ENCODE results near the gene LUC7L.
"Not testable (repeated sequence)": the region's sequence is repeated elsewhere in the genome, so short reads cannot be mapped to it uniquely, and the experiment has no call there.

LUC7L gene

GRCh38 chr16:164134-164823, 65.0 kb downstream of the LUC7L start:
- DNase-seq: not testable (repeated sequence)

DNA sequence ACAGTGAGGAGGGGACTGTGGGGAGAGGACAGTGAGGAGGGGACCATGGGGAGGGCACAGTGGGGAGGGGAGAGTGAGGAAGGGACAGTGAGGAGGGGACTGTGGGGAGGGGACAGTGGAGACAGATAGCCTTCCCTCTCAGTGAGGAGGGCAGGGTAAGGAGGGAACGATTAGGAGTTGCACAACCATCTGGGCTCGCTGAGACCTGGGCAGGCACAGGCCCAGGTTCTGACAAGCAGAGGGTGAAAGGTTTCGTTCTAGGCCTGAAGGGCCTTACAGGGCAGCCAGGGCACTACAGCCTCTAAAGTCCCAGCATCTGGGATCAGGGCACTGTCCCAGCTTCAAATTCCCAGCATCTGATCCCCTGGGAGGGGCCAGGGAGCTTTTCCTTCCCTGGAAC, 65.6 kb downstream of the LUC7L start:
- DNase-seq: not testable (repeated sequence)

DNA sequence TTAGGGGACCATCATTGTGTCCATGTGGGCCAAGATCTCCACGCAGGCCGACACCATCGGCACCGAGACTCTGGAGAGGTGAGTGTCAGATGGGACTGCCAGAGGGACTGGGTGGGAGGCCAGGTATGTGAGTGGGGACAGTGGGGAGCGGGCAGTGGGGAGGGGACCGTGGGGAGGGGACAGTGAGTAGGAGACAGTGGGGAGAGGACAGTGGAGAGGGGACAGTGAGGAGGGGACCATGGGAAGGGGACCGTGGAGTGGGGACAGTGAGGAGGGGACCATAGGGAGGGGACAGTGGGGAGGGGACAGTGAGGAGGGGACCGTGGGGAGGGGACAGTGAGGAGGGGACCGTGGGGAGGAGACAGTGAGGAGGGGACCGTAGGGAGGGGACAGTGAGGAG, 66.1 kb downstream of the LUC7L start:
- not testable (repeated sequence) for DNase-seq

GRCh38 chr16:162271-162991, 66.8 kb downstream of the LUC7L start:
- no peak for DNase-seq

GRCh38 chr16:160691-161190, 68.5 kb downstream of the LUC7L start:
- no peak for DNase-seq

DNA sequence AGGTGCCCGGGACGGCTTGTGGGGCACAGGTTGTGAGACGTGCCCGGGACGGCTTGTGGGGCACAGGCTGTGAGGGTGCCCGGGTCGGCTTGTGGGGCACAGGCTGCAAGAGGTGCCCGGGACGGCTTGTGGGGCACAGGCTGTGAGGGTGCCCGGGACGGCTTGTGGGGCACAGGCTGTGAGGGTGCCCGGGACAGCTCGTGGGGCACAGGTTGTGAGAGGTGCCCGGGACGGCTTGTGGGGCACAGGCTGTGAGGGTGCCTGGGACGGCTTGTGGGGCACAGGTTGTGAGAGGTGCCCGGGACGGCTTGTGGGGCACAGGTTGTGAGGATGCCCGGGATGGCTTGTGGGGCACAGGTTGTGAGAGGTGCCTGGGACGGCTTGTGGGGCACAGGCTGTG, 69.0 kb downstream of the LUC7L start:
- DNase-seq: not testable (repeated sequence)

GRCh38 chr16:159136-159849, 70.0 kb downstream of the LUC7L start:
- DNase-seq: no peak

DNA sequence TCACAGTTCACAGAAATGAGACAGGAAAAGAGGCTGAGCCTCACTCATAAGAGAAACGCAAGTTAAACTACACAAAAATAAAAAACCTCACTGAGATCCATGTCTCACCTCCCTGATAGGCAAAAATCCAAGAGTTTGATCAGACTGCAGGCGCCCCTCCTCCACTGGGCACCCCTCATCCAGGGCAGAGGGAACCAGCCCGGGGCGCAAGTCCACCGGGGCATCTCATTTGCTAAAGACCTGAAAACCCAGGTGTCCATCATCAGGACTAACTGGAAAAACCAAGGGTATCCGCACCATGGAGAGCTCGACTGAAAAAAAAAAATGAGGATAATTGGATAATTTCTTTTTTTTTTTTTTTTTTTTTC, 74.2 kb downstream of the LUC7L start:
- no peak for DNase-seq

DNA sequence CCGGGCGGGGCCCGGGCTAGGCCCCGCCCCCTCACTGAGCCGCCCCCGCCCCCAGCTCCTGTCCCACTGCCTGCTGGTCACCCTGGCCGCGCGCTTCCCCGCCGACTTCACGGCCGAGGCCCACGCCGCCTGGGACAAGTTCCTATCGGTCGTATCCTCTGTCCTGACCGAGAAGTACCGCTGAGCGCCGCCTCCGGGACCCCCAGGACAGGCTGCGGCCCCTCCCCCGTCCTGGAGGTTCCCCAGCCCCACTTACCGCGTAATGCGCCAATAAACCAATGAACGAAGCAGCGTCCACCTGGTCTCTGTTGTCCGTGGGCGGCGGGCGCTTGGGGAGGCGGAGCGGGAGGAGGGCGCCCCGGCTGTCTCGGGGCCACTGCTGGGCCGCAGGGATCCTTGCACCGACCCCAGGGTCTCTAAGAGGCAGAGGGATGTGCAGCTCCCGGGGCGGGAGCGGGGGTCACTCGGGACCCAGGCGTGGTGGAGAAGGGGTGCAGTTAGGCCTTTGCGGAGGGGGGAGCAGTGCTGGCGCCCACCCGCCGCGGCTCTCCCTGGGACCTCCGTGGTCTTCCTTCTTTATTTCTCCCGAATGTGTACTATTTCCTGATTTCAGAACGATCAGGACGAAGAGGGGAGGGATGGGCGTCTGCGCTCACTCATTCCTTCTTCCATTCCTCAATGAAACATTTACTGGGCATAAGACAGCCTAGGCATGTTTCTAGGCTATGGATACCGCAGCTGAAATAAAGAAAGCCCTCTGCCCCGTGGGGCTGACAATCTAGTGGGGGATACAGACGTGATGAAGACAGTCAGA, 74.8 kb downstream of the LUC7L start:
- DNase-seq: no peak

DNA sequence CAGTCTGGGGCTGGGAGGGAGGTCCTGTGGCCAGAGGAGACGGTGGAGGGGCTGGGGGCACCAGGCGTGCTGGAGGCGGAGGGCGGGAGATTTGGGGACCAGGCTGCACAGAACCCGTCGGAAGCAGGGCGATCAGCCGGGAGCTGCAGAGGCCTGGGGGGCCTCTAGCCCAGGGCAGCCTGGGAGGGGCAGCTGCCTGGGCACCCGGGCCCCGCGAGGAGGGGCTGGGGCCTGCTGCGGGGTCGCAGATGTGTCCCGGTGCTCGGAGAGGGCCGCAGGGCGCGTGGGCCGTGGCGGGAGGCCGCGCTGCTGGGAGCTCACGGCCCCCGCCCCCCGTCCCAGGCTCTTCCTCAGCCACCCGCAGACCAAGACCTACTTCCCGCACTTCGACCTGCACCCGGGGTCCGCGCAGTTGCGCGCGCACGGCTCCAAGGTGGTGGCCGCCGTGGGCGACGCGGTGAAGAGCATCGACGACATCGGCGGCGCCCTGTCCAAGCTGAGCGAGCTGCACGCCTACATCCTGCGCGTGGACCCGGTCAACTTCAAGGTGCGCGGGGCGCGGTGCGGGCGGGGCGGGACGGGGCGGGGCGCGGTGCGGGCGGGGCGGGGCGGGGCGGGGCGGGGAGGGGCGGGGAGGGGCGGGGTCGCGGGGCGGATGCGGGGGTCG, 75.6 kb downstream of the LUC7L start:
- not testable (repeated sequence) for DNase-seq

DNA sequence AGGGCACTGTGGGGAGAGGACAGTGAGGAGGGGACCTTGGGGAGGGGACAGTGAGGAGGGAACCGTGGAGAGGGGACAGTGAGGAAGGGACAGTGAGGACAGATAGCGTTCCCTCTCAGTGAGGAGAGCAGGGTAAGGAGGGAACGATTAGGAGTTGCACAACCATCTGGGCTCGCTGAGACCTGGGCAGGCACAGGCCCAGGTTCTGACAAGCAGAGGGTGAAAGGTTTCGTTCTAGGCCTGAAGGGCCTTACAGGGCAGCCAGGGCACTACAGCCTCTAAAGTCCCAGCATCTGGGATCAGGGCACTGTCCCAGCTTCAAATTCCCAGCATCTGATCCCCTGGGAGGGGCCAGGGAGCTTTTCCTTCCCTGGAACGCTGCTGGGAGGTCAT, 76.1 kb downstream of the LUC7L start:
- not testable (repeated sequence) for DNase-seq

DNA sequence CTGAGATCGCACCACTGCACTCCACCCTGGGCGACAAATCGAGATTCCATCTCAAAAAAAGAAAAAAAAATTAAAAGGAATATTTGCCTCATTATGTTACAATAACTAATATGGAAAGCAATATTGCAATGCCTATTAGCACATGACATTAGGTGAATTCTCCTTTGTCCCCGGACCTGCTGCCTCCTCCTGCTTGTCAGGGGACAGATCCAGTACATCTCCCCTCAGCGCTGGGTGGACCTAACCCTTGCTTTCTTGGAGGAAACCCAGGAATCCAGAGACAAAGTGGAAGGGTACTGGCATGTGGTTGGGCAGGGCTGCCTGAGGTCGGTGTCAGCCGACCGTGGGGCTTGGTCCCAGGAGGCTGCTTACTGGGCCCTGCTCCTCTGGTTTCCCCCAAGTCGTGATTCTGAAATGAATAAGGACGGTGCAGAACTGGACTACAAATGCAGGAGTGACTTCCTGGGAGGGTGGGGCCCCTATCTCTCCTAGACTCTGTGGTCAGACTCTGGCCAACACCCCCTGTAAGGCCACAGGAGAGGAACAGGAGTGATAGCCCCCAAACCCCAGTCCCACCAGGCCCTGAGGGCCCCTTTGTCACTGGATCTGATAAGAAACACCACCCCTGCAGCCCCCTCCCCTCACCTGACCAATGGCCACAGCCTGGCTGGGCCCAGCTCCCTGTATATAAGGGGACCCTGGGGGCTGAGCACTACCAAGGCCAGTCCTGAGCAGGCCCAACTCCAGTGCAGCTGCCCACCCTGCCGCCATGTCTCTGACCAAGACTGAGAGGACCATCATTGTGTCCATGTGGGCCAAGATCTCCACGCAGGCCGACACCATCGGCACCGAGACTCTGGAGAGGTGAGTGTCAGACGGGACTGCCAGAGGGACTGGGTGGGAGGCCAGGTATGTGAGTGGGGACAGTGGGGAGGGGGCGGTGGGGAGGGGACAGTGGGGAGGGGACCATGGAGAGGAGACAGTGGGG, 76.8 kb downstream of the LUC7L start, which contains the start of gene HBZ:
HBZ (plus strand) TSS at position 504 of the 988 bp plus-strand sequence; CDS start at position 770, 266 bp downstream.
- DNase-seq: no peak

- DNase-seq: no peak
These were observed 80.1 kb downstream of the LUC7L start for GRCh38 chr16:149024-149660.

- DNase-seq: no peak
These were observed 82.6 kb downstream of the LUC7L start for GRCh38 chr16:146646-147045.

DNA sequence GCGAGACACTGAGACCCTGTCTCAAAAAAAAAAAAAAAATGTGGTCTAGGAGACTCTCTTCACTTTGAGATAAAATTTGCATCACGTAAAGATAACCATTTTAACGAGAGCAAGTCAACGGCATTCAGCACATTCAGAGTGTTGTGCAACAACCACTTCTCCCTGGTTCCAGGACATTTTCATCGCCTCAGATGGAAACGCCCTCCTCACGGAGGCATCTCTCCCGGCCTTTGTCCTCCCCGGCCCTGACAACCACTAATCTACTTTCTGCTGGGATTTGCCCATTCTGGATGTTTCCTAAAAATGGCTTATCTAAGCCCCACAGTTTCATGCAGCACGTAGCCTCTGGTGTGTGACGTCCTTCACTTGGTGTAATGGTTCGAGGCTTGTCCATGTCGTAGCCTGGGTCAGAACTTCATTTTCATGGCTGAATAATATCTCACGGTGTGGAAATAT, 84.4 kb downstream of the LUC7L start:
- DNase-seq: no peak

- DNase-seq: no peak
These were observed 85.8 kb downstream of the LUC7L start for GRCh38 chr16:143456-143855.

DNA sequence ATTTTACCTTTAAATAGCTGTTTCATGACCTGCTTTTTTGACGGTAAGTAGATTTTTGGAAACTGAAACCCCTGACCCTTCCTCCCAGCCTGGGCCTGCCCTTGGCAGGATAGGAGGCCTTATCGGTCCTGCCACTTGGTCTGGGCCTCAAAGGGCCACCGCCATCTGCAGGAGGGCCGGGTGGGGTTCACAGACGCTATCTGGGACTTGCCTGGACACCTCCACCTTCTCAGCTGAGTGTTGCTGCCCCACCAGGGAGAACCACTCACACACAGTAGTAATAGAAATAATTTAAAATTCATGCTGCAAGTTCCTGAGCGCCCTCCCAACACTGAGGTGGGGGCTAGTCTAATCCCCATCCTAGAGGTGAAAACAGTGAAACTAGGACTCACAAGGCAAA, 86.2 kb downstream of the LUC7L start:
- no peak for DNase-seq

- DNase-seq: no peak
These were observed 86.8 kb downstream of the LUC7L start for GRCh38 chr16:142405-142967.

GRCh38 chr16:140175-140857, 88.9 kb downstream of the LUC7L start:
- no peak for DNase-seq

Measured in activated CD4-positive, alpha-beta T cell treated with anti-CD3 and anti-CD28 coated beads for 1 hour (primary cell).